Thymus (tissue), 11 donors: Measurements from ENCODE around the gene MIPOL1. TPM values are rescaled to one million over a fixed set of nuclear protein-coding genes. Genes with fewer than 3 reads are reported as not detected.

Source experiments
- DNase-seq, 9 donors: peaks; one replicate each; pipeline ENCODE4 v3.0.0-alpha.2; 2013; ENCODE audit warnings: low spot score in 9 of 9, low read depth in 6 of 9, missing footprints in 1 of 9
- H3K27ac ChIP-seq, 2 donors: one replicate each; pipeline ENCODE4 v1.5.1; 2013; ENCODE audit warnings: control low read depth in 1 of 2, low read depth in 1 of 2, low read length in 1 of 2, mild to moderate bottlenecking in 1 of 2, moderate library complexity in 1 of 2
- H3K27me3 ChIP-seq, 2 donors: one replicate each; pipeline ENCODE4 v1.5.1; 2013; ENCODE audit warnings: low read length in 1 of 2; ENCODE audit not compliant: control insufficient read depth in 2 of 2, insufficient read depth in 1 of 2
- H3K36me3 ChIP-seq, 2 donors: one replicate each; pipeline ENCODE4 v1.5.1; 2013; ENCODE audit warnings: low read length in 1 of 2, mild to moderate bottlenecking in 1 of 2, moderate library complexity in 1 of 2; ENCODE audit not compliant: control insufficient read depth in 2 of 2, insufficient read depth in 2 of 2
- H3K4me1 ChIP-seq, 2 donors: one replicate each; pipeline ENCODE4 v1.5.1; 2013; ENCODE audit warnings: low read length in 2 of 2; ENCODE audit not compliant: control insufficient read depth in 2 of 2, insufficient read depth in 2 of 2
- H3K4me3 ChIP-seq, 2 donors: one replicate each; pipeline ENCODE4 v1.5.1; 2013; ENCODE audit warnings: low read length in 2 of 2, control low read depth in 1 of 2, mild to moderate bottlenecking in 1 of 2
- H3K9me3 ChIP-seq, 2 donors: one replicate each; pipeline ENCODE4 v1.5.1; 2013; ENCODE audit warnings: low read length in 1 of 2, mild to moderate bottlenecking in 1 of 2; ENCODE audit not compliant: control insufficient read depth in 2 of 2, insufficient read depth in 1 of 2
- WGBS: extraction: QIAGEN DNeasy Blood & Tissue Kit; methylation state at CpG from one replicate; pipeline ENCODE4 v1.1.7; 2013; 5-methylcytosine and 5-hydroxymethylcytosine counted together
- polyA plus RNA-seq: library from polyadenylated mRNA; stranded (reverse); fragments of 200-250 nt; gene quantifications from one replicate; pipeline ENCODE4 v1.2.3, GENCODE V29; 2013
- total RNA-seq: library from RNA; stranded (reverse); fragments of 120-200 nt; gene quantifications from one replicate; pipeline ENCODE4 v1.2.4, GENCODE V29; 2013
- donor health status: healthy.

Gene MIPOL1
- total and polyA plus RNA-seq, 2 donors: 2.1 to 2.5 TPM

- H3K27ac ChIP-seq: no peak overlapping the region
- no peaks in the 10 kb centered on the region for H3K27me3 ChIP-seq
- H3K36me3 ChIP-seq: no peaks in the 10 kb centered on the region
- no peaks in the 10 kb centered on the region for H3K9me3 ChIP-seq
- no peaks in the 10 kb centered on the region for H3K4me1 ChIP-seq
- no peak for DNase-seq
- H3K4me3 ChIP-seq: no peak overlapping the region
- 93% methylated on average over 4 of the region's 4 CpGs for WGBS
Measured at GRCh38 chr14:37483672-37484071, 285.9 kb downstream of the MIPOL1 start.

- DNase-seq: no peak
- Histone ChIP-seq H3K9me3 (no peaks in the 10 kb centered on the region), H3K36me3 (no peaks in the 10 kb centered on the region), H3K27ac (no peak overlapping the region), H3K4me3 (no peak overlapping the region), H3K27me3 (no peaks in the 10 kb centered on the region), H3K4me1 (no peaks in the 10 kb centered on the region)
- 90% methylated on average over 3 of the region's 3 CpGs for WGBS
Measured at GRCh38 chr14:37490607-37491006, 292.9 kb downstream of the MIPOL1 start.

GRCh38 chr14:37491076-37491475 is 293.3 kb downstream of the MIPOL1 start:
- H3K27ac ChIP-seq: no peak overlapping the region
- no peaks in the 10 kb centered on the region for H3K36me3 ChIP-seq
- H3K4me1 ChIP-seq: no peaks in the 10 kb centered on the region
- no peaks in the 10 kb centered on the region for H3K9me3 ChIP-seq
- no peaks in the 10 kb centered on the region for H3K27me3 ChIP-seq
- 96% methylated on average over 5 of the region's 5 CpGs for WGBS
- no peak for DNase-seq
- no peak overlapping the region for H3K4me3 ChIP-seq

GRCh38 chr14:37493606-37494005 is 295.9 kb downstream of the MIPOL1 start:
- Histone ChIP-seq H3K36me3 (no peaks in the 10 kb centered on the region), H3K27ac (no peak overlapping the region), H3K4me1 (no peaks in the 10 kb centered on the region), H3K27me3 (no peaks in the 10 kb centered on the region), H3K4me3 (no peak overlapping the region), H3K9me3 (no peaks in the 10 kb centered on the region)
- WGBS: 92% methylated on average over 2 of the region's 2 CpGs
- no peak for DNase-seq

- H3K36me3 ChIP-seq: no peaks in the 10 kb centered on the region
- H3K4me3 ChIP-seq: no peak overlapping the region
- no peaks in the 10 kb centered on the region for H3K4me1 ChIP-seq
- 88% methylated on average over 2 of the region's 2 CpGs for WGBS
- H3K27ac ChIP-seq: no peak overlapping the region
- DNase-seq: no peak
- H3K9me3 ChIP-seq: peaks cover 0 to 3% of the 10 kb centered on the region in 2 donors
- H3K27me3 ChIP-seq: no peaks in the 10 kb centered on the region
Measured at GRCh38 chr14:37497422-37497821, 299.7 kb downstream of the MIPOL1 start.

- no peaks in the 10 kb centered on the region for H3K27me3 ChIP-seq
- no peaks in the 10 kb centered on the region for H3K36me3 ChIP-seq
- H3K4me3 ChIP-seq: no peak overlapping the region
- H3K27ac ChIP-seq: no peak overlapping the region
- 86% methylated on average over 5 of the region's 5 CpGs for WGBS
- H3K4me1 ChIP-seq: no peaks in the 10 kb centered on the region
- H3K9me3 ChIP-seq: peaks cover 0 to 3% of the 10 kb centered on the region in 2 donors
- DNase-seq: no peak
Measured at GRCh38 chr14:37501877-37502276, 304.1 kb downstream of the MIPOL1 start.

- Histone ChIP-seq H3K9me3 (no peaks in the 10 kb centered on the region), H3K4me1 (no peaks in the 10 kb centered on the region), H3K27ac (no peak overlapping the region), H3K36me3 (no peaks in the 10 kb centered on the region), H3K27me3 (no peaks in the 10 kb centered on the region), H3K4me3 (no peak overlapping the region)
- WGBS: 94% methylated on average over 3 of the region's 3 CpGs
- no peak for DNase-seq
Measured at GRCh38 chr14:37508503-37508902, 310.8 kb downstream of the MIPOL1 start.

- no peaks in the 10 kb centered on the region for H3K27me3 ChIP-seq
- H3K4me3 ChIP-seq: no peak overlapping the region
- WGBS: 89% methylated on average over 3 of the region's 3 CpGs
- H3K4me1 ChIP-seq: no peaks in the 10 kb centered on the region
- no peak overlapping the region for H3K27ac ChIP-seq
- H3K9me3 ChIP-seq: no peaks in the 10 kb centered on the region
- H3K36me3 ChIP-seq: no peaks in the 10 kb centered on the region
- no peak for DNase-seq
Measured at GRCh38 chr14:37512173-37512572, 314.4 kb downstream of the MIPOL1 start.

- no peaks in the 10 kb centered on the region for H3K36me3 ChIP-seq
- 93% methylated on average over 3 of the region's 3 CpGs for WGBS
- H3K4me1 ChIP-seq: no peaks in the 10 kb centered on the region
- no peaks in the 10 kb centered on the region for H3K27me3 ChIP-seq
- no peak overlapping the region for H3K27ac ChIP-seq
- DNase-seq: no peak
- no peak overlapping the region for H3K4me3 ChIP-seq
- H3K9me3 ChIP-seq: no peaks in the 10 kb centered on the region
Measured at GRCh38 chr14:37515771-37516170, 318.0 kb downstream of the MIPOL1 start.

- Histone ChIP-seq H3K27ac (no peak overlapping the region), H3K4me3 (no peak overlapping the region), H3K4me1 (no peaks in the 10 kb centered on the region), H3K9me3 (no peaks in the 10 kb centered on the region), H3K36me3 (no peaks in the 10 kb centered on the region), H3K27me3 (no peaks in the 10 kb centered on the region)
- 91% methylated on average over 2 of the region's 2 CpGs for WGBS
- DNase-seq: no peak
Measured at GRCh38 chr14:37526994-37527393, 329.3 kb downstream of the MIPOL1 start.
